Neural cell (in vitro differentiated cells): ENCODE measurements around the gene AFAP1. TPM values are rescaled to one million over a fixed set of nuclear protein-coding genes. Genes with fewer than 3 reads are reported as not detected.

ENCODE experiments used
- H2AFZ ChIP-seq: fragments of 200-600, 300-800 bp; sonication (generic), shearing (Covaris generic); 2 replicates; pipeline ENCODE4 v1.6.0; 2014; ENCODE audit warnings: low read depth, mild to moderate bottlenecking, antibody characterized with exemption, low read length, moderate library complexity
- H3F3A ChIP-seq: fragments of 200-600 bp; shearing (Covaris generic); 2 replicates; pipeline ENCODE4 v1.6.1; 2016; ENCODE audit warnings: mild to moderate bottlenecking, moderate library complexity, mixed read lengths, antibody characterized with exemption, low read length; ENCODE audit not compliant: insufficient read depth, poor library complexity, severe bottlenecking
- H3K27ac ChIP-seq: fragments of 200-600, 300-800 bp; sonication (generic), shearing (Covaris generic); 2 replicates; pipeline ENCODE4 v1.5.1; 2014; ENCODE audit warnings: mild to moderate bottlenecking, low read length, moderate library complexity
- H3K27me3 ChIP-seq: fragments of 300-800, 200-600 bp; sonication (generic), shearing (Covaris generic); 2 replicates; pipeline ENCODE4 v1.6.0; 2014; ENCODE audit warnings: mild to moderate bottlenecking, low read depth, low read length, moderate library complexity; ENCODE audit not compliant: insufficient read depth
- H3K36me3 ChIP-seq: fragments of 300-800, 200-600 bp; sonication (generic), shearing (Covaris generic); 2 replicates; pipeline ENCODE4 v1.5.1; 2014; ENCODE audit warnings: mild to moderate bottlenecking, antibody characterized with exemption, low read length, moderate library complexity; ENCODE audit not compliant: insufficient read depth
- H3K4me2 ChIP-seq: fragments of 300-800, 200-600 bp; sonication (generic), shearing (Covaris generic); 2 replicates; pipeline ENCODE4 v1.6.0; 2014; ENCODE audit warnings: mild to moderate bottlenecking, low read length
- H3K4me3 ChIP-seq: fragments of 300-800, 200-600 bp; sonication (generic), shearing (Covaris generic); 2 replicates; pipeline ENCODE4 v1.5.1; 2014; ENCODE audit warnings: mild to moderate bottlenecking, low read length, moderate library complexity
- H3K79me2 ChIP-seq: fragments of 200-600 bp; shearing (Covaris generic); replicated peaks from 2 replicates; pipeline ENCODE4 v1.6.0; 2014; ENCODE audit warnings: mild to moderate bottlenecking, low read length, moderate library complexity; ENCODE audit not compliant: insufficient read depth
- H3K9ac ChIP-seq: fragments of 300-800, 200-600 bp; sonication (generic), shearing (Covaris generic); 2 replicates; pipeline ENCODE4 v1.6.1; 2016; ENCODE audit warnings: mild to moderate bottlenecking, low read length, mixed read lengths
- H3K9me2 ChIP-seq: fragments of 200-600 bp; shearing (Covaris generic); 2 replicates; pipeline ENCODE4 v1.6.1; 2016; ENCODE audit warnings: mild to moderate bottlenecking, low read length, mixed read lengths; ENCODE audit not compliant: insufficient read depth
- H3K9me3 ChIP-seq: fragments of 200-600, 300-800 bp; sonication (generic), shearing (Covaris generic); 2 replicates; pipeline ENCODE4 v1.6.1; 2016; ENCODE audit warnings: mild to moderate bottlenecking, mixed run types, low read length, moderate library complexity, mixed read lengths
- H4K20me1 ChIP-seq: fragments of 200-600 bp; shearing (Covaris generic); 2 replicates; pipeline ENCODE4 v1.6.1; 2016; ENCODE audit warnings: mild to moderate bottlenecking, mixed run types; ENCODE audit not compliant: insufficient read depth
- EP300 ChIP-seq: fragments of 450-650 bp; conservative IDR thresholded peaks from 2 replicates; pipeline ENCODE4 v1.6.1; 2014; ENCODE audit warnings: antibody characterized with exemption, mild to moderate bottlenecking, moderate library complexity; ENCODE audit not compliant: poor library complexity, severe bottlenecking
- EZH2 ChIP-seq: fragments of 200-600, 300-800 bp; shearing (Covaris generic), sonication (generic); IDR thresholded peaks from 2 replicates; pipeline ENCODE4 v1.6.1; 2014; ENCODE audit warnings: antibody characterized with exemption, low read length, borderline replicate concordance, mild to moderate bottlenecking; ENCODE audit not compliant: insufficient read depth, poor library complexity, severe bottlenecking
- MXI1 ChIP-seq: fragments of 450-650 bp; conservative IDR thresholded peaks from 2 replicates; pipeline ENCODE4 v1.6.1; 2014; ENCODE audit warnings: antibody characterized with exemption, mild to moderate bottlenecking; ENCODE audit not compliant: poor library complexity, severe bottlenecking
- POLR2AphosphoS5 ChIP-seq: IDR thresholded peaks from 2 replicates; pipeline ENCODE4 v1.6.1; 2012
- RAD21 ChIP-seq: fragments of 450-650 bp; conservative IDR thresholded peaks from 2 replicates; pipeline ENCODE4 v1.6.1; 2014; ENCODE audit warnings: antibody characterized with exemption, mild to moderate bottlenecking, moderate library complexity
- SMC3 ChIP-seq: fragments of 450-650 bp; conservative IDR thresholded peaks from 2 replicates; pipeline ENCODE4 v1.6.1; 2014; ENCODE audit warnings: antibody characterized with exemption, mild to moderate bottlenecking, moderate library complexity; ENCODE audit not compliant: poor library complexity
- TAF1 ChIP-seq: IDR thresholded peaks from 2 replicates; pipeline ENCODE4 v1.6.1; 2012; ENCODE audit warnings: low read depth
- polyA plus RNA-seq: library from polyadenylated mRNA; depleted of rRNA; stranded (reverse); fragments of >200 nt; gene quantifications from 2 replicates; pipeline ENCODE4 v1.2.3, GENCODE V29; 2014
- TF ChIP-seq, protein P1 (sequence below): fragments of 450-650 bp; IDR thresholded peaks from 2 replicates; pipeline ENCODE4 v1.5.1; 2014; ENCODE audit warnings: antibody characterized with exemption, mild to moderate bottlenecking, moderate library complexity; ENCODE audit not compliant: poor library complexity, severe bottlenecking

Gene AFAP1
- polyA plus RNA-seq, 1 donor from 2014 or later: 38.9 TPM

DNA sequence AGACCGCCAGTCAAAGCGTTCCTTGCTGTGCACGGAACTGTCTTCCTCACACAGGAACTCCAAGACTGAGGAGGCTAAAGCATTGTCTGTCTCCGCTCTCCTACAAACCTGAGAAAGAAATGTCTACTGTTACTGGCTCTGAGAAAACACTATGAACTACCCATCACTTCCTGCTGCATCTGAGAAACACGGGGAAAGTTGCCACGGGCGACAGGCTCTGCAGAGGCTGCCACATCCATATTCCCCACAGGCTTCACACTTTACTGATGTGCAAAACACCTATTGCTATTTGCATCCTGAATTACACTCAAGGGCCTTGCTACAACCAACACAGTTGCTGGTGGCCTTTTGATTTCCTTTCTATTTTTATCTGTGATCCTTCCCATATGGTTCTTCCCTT, 59.0 kb downstream of the AFAP1 start:
- H3K27ac ChIP-seq: peak overlapping the region; percentile 72
- H3K9me3 ChIP-seq: no peaks in the 10 kb centered on the region
- H3K9ac ChIP-seq: peak overlapping the region; percentile 31
- no peaks in the 10 kb centered on the region for H3F3A ChIP-seq
- peaks cover 52% of the 10 kb centered on the region for H3K79me2 ChIP-seq
- no peaks in the 10 kb centered on the region for H3K36me3 ChIP-seq
- no peak overlapping the region for H2AFZ ChIP-seq
- peaks cover 5% of the 10 kb centered on the region for H4K20me1 ChIP-seq
- TF ChIP-seq EZH2: no peak
- peak; percentile 30 for TF ChIP-seq POLR2AphosphoS5
- TF ChIP-seq SMC3: peak; percentile 28
- peak; percentile 12 for TF ChIP-seq RAD21
- peak overlapping the region; percentile 42 for H3K4me3 ChIP-seq
- H3K9me2 ChIP-seq: no peaks in the 10 kb centered on the region
- no peaks in the 10 kb centered on the region for H3K27me3 ChIP-seq
- H3K4me2 ChIP-seq: peak overlapping the region; percentile 11

DNA sequence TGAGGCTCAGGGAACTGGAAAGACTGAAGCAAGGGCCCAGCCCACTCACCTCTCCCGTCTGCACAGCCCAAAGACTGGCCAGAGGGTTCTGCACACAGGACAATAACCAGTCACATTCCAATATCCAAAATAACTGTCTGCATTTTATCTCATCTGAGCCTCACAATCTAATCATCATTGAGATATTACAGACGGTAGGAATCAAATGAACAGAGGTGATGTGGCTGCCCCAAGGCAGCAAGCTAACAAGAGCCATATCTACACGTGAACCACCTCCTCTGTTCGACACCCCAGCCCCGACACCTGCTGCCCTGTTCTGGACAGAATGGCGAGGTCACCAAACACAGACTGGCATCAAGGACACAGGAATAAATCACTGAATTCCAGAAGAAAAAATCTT, 60.5 kb downstream of the AFAP1 start:
- H2AFZ ChIP-seq: no peak overlapping the region
- H3K9me3 ChIP-seq: no peaks in the 10 kb centered on the region
- H3K9ac ChIP-seq: no peak overlapping the region
- peaks cover 5% of the 10 kb centered on the region for H4K20me1 ChIP-seq
- TF ChIP-seq MXI1: no peak
- H3K27me3 ChIP-seq: no peaks in the 10 kb centered on the region
- peak overlapping the region; percentile 72 for H3K27ac ChIP-seq
- no peak overlapping the region for H3K4me2 ChIP-seq
- no peaks in the 10 kb centered on the region for H3K36me3 ChIP-seq
- H3K79me2 ChIP-seq: peaks cover 63% of the 10 kb centered on the region
- no peaks in the 10 kb centered on the region for H3K9me2 ChIP-seq
- H3K4me3 ChIP-seq: no peak overlapping the region
- H3F3A ChIP-seq: no peaks in the 10 kb centered on the region

DNA sequence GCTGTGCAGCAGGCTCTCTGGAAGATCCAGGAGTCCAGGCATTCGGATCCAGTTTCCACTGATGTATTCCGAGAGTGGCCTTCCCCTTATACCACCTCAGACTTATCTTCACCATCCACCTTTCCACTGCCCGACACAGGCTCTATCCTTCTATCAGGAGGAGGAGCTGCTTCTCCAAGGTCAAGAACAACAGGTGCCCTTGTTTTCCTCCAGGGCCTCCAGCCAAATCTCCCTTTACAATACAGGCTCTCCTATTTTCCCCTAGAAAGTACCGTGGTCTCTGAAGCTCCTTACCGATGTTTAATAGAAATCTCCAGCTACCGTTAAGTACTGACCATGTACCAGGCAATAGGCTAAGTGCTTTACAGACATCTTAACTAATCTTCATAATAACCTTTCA, 61.3 kb downstream of the AFAP1 start:
- Histone ChIP-seq H4K20me1 (peaks cover 5% of the 10 kb centered on the region), H3K27ac (no peak overlapping the region), H2AFZ (no peak overlapping the region), H3K9me3 (no peaks in the 10 kb centered on the region), H3K27me3 (no peaks in the 10 kb centered on the region), H3K36me3 (no peaks in the 10 kb centered on the region), H3K79me2 (peaks cover 64% of the 10 kb centered on the region), H3K4me2 (no peak overlapping the region), H3F3A (no peaks in the 10 kb centered on the region), H3K4me3 (no peak overlapping the region), H3K9ac (no peak overlapping the region), H3K9me2 (no peaks in the 10 kb centered on the region)
- TF ChIP-seq EZH2: no peak
- TF ChIP-seq MXI1: no peak
- no peak for TF ChIP-seq TAF1
- no peak for TF ChIP-seq SMC3
- TF ChIP-seq, protein P1, sequence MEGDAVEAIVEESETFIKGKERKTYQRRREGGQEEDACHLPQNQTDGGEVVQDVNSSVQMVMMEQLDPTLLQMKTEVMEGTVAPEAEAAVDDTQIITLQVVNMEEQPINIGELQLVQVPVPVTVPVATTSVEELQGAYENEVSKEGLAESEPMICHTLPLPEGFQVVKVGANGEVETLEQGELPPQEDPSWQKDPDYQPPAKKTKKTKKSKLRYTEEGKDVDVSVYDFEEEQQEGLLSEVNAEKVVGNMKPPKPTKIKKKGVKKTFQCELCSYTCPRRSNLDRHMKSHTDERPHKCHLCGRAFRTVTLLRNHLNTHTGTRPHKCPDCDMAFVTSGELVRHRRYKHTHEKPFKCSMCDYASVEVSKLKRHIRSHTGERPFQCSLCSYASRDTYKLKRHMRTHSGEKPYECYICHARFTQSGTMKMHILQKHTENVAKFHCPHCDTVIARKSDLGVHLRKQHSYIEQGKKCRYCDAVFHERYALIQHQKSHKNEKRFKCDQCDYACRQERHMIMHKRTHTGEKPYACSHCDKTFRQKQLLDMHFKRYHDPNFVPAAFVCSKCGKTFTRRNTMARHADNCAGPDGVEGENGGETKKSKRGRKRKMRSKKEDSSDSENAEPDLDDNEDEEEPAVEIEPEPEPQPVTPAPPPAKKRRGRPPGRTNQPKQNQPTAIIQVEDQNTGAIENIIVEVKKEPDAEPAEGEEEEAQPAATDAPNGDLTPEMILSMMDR: no peak
- no peak for TF ChIP-seq RAD21

DNA sequence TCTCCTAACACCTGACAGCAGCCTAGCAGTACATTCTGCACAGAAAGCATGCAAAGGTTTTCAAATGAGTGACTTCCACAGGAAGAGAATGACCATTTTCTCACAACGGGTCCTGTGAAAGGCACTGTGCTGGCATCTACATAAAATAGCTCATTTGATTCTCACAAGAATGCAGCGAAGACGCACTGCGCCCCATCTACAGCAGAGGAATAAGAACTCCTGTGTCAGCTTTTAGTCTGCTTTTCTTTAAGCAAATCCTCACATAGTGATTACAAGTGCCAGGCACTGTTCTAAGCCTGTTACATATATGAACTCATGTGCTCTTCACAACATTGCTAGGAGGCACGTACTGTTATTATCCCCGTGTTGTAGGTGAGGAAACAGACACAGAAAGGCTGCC, 62.5 kb downstream of the AFAP1 start:
- Histone ChIP-seq H3K36me3 (no peaks in the 10 kb centered on the region), H2AFZ (no peak overlapping the region), H3K9ac (peak overlapping the region; percentile 4), H3K27ac (peak overlapping the region; percentile 10), H3F3A (no peaks in the 10 kb centered on the region), H3K4me2 (peak overlapping the region; percentile 5), H3K79me2 (peaks cover 63% of the 10 kb centered on the region), H3K9me2 (no peaks in the 10 kb centered on the region), H3K9me3 (no peaks in the 10 kb centered on the region), H4K20me1 (peaks cover 5% of the 10 kb centered on the region), H3K4me3 (peak overlapping the region; percentile 6), H3K27me3 (no peaks in the 10 kb centered on the region)
- peak; percentile 26 for TF ChIP-seq MXI1
- TF ChIP-seq EP300: peak; percentile 27
- no peak for TF ChIP-seq POLR2AphosphoS5
